C4-2B (cell line): ENCODE results near the gene RASSF5.

Experiments used
- H3K27ac ChIP-seq: fragments of 450-650 bp; 2 replicates; pipeline ENCODE4 v1.5.1; 2017
- ZFX ChIP-seq: fragments of 450-650 bp; IDR thresholded peaks from 2 replicates; pipeline ENCODE4 v1.6.1; 2017
- TF ChIP-seq, protein P1 (sequence below): fragments of 450-650 bp; conservative IDR thresholded peaks from 2 replicates; pipeline ENCODE4 v1.5.1; 2017; ENCODE audit warnings: mild to moderate bottlenecking

RASSF5 gene, protein sequence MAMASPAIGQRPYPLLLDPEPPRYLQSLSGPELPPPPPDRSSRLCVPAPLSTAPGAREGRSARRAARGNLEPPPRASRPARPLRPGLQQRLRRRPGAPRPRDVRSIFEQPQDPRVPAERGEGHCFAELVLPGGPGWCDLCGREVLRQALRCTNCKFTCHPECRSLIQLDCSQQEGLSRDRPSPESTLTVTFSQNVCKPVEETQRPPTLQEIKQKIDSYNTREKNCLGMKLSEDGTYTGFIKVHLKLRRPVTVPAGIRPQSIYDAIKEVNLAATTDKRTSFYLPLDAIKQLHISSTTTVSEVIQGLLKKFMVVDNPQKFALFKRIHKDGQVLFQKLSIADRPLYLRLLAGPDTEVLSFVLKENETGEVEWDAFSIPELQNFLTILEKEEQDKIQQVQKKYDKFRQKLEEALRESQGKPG

DNA sequence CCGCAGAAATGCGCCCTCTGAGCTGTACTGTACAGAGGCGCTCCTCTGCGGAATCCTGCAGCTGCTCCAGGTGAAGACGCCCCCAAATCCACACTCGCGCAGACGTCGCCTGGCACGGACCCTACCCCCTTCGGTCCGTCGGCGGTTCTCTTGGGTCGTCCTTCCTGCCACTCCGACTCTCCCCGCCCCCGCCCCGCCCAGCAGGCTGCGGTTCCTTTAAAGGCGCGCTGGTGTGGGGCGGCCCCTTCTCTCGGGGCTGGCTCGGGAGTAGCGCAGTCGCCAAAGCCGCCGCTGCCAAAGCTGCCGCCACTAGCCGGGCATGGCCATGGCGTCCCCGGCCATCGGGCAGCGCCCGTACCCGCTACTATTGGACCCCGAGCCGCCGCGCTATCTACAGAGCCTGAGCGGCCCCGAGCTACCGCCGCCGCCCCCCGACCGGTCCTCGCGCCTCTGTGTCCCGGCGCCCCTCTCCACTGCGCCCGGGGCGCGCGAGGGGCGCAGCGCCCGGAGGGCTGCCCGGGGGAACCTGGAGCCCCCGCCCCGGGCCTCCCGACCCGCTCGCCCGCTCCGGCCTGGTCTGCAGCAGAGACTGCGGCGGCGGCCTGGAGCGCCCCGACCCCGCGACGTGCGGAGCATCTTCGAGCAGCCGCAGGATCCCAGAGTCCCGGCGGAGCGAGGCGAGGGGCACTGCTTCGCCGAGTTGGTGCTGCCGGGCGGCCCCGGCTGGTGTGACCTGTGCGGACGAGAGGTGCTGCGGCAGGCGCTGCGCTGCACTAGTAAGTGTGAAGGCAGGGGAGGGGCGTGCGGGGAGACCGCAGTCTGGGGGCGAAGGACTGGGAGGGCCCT lies at the start of gene RASSF5:
RASSF5 (plus strand) TSS at position 248 of the 846 bp plus-strand sequence; CDS start at position 320, 72 bp downstream.
- H3K27ac ChIP-seq, result peak within 1 kb of the TSS; percentile 6; the same call in 1 of the 2 replicates
- TF ChIP-seq, protein P1, sequence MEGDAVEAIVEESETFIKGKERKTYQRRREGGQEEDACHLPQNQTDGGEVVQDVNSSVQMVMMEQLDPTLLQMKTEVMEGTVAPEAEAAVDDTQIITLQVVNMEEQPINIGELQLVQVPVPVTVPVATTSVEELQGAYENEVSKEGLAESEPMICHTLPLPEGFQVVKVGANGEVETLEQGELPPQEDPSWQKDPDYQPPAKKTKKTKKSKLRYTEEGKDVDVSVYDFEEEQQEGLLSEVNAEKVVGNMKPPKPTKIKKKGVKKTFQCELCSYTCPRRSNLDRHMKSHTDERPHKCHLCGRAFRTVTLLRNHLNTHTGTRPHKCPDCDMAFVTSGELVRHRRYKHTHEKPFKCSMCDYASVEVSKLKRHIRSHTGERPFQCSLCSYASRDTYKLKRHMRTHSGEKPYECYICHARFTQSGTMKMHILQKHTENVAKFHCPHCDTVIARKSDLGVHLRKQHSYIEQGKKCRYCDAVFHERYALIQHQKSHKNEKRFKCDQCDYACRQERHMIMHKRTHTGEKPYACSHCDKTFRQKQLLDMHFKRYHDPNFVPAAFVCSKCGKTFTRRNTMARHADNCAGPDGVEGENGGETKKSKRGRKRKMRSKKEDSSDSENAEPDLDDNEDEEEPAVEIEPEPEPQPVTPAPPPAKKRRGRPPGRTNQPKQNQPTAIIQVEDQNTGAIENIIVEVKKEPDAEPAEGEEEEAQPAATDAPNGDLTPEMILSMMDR, result no peak
- TF ChIP-seq ZFX, result no peak

DNA sequence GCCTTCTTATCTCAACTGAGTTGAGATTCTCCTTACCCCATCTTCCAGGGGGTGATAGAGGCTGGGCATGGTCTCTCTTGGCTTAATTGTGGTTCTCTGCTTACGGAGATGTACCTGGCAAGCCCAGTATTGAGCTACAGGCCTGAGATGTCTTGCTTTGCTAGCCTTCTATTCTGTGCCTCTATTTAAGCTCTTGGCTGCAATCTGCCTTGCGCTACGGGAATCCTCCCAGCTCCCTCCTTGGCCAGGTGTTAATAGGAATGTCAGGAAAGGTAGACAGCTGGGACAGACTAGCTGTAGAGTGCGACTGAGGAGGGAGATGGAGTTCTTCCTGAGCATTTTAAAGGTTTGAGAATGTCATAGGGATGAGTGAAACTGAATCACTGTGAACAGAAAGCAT lies 47.6 kb upstream of the RASSF5 start:
- no peak overlapping the region for H3K27ac ChIP-seq
- TF ChIP-seq, protein P1, result no peak
- no peak for TF ChIP-seq ZFX

DNA sequence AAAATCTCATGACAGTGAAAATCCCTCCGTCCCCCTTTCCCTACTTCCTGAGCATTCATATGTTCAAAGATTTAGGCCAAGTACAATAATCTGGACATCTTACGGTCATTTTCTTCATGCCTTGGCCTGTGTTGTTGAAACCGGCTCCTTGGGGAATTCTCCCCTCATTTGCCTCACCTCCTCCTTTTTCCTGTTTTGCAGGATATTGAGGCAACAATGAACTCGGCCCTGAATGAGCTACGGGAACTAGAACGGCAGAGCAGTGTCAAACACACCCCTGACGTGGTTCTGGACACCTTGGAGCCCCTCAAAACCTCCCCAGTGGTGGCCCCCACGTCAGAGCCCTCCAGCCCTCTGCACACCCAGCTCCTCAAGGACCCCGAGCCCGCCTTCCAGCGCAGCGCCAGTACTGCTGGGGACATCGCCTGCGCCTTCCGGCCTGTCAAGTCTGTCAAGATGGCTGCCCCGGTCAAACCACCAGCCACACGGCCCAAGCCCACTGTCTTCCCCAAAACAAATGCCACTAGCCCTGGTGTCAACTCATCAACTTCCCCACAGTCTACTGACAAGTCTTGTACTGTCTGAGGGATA lies 46.4 kb upstream of the RASSF5 start:
- TF ChIP-seq ZFX, result no peak
- TF ChIP-seq, protein P1, result no peak
- H3K27ac ChIP-seq, result no peak overlapping the region

DNA sequence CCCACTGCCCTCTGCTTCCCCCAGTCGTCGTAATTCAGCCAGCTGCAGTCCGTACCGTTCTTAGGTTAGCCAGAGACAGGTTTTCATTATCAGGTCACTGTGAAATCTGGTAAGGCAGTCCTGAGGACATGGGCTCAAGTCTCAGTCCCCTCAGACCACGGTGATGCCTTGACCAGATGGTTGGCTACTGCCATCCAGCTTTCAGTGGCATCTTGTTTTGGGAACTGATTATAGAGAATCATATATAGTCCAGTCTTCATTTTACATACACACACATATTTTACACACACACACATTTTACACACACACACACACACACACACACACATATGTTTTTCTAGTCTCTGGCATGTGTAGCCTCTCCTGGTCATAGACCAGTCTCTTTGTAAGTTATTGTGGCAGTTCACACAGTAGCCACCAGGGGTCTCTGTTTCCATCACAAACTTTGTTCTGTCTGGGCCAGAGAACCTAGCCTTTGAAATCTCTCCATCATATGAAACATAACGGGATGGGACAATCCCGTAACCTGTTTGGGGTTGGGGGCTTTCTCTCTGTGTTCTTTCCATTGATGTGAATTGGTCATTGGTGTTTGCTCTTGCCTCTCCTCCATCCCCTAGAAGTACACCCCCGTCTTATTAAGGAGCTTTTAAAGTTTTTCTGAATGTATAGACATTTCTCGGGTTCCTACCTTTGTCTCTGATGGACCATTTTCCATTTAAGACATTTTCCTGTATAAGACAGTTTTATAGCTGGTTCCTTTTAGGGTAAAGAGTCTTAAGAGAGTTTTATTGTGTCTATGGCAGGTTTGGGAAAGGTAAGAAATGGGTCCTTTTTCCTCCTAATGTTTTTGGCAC lies 45.5 kb upstream of the RASSF5 start:
- H3K27ac ChIP-seq, result no peak overlapping the region
- TF ChIP-seq ZFX, result no peak
- TF ChIP-seq, protein P1, result peak; percentile 94

DNA sequence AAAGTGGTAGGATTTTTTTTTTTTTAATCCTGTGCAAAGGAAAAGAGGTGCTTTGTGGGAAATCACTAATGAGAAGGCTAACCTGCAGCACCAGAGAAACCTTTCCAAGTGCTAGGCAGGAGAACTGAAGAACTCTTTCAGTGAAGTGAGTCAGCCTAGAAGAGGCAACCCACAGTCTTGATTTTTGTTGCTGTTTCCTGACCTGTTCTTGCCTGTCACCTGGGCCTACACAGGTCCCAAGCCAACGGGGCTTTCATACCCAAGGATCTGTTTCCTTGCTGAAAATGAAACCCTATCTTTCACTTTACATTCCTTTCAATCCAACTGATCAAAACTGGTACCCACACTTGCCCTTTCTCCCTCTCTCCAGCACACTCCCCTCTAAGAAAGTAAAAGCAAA lies 44.2 kb upstream of the RASSF5 start:
- H3K27ac ChIP-seq, result no peak overlapping the region
- no peak for TF ChIP-seq ZFX
- TF ChIP-seq, protein P1, result no peak

DNA sequence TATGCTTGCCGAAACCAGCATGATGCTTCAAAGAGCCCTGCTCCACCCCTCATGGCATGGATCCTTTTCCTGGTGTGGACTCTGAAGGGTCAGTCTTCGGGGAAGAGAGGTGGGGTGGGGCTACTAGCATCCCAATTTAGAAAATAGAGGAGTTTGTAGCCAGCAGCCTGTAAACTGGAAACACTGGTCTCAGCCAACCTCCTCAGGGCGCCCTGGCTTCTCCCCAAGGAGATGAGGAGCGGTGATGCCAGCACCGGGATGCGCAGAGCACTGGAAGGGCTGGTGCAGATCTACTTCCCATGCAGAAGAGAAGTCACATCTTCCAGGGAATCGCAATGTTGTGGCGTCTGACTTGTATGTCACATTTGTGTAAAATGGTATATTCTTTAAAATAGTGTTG lies 43.4 kb upstream of the RASSF5 start:
- no peak for TF ChIP-seq ZFX

DNA sequence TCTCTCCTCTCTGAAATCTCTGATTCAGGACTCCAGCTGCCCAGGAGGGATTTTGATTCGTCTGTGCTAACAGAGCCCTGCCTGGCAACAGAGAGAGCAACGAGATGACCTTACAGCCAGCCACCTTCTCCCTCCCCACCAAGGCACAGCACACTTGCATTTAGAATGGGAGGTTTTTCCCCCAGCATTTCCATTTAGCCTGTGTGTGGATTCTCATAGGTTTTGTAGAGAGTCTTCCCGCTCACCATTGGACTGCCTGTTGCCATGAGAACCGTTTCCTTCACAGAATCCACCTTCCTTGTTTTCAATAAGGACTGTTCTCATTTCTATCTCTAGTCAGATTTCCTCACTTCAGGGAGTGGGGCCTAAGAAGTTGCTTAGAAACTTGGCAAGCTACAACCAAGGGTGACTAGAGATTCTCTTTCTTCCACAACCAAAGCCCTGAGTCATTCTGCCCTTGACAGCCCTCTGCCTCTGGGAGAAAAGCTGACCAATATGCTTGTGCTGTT lies 42.8 kb upstream of the RASSF5 start:
- no peak overlapping the region for H3K27ac ChIP-seq
- TF ChIP-seq, protein P1, result no peak
- TF ChIP-seq ZFX, result no peak

More for the DNA sequence above, 43.4 kb upstream of the RASSF5 start:
- H3K27ac ChIP-seq, result no peak overlapping the region
